HepG2 (cell line): ENCODE measurements around the gene GDF7. TPM values are rescaled to one million over a fixed set of nuclear protein-coding genes. Genes with fewer than 3 reads are reported as not detected.

Experiments used
- ATF7 ChIP-seq, 2 experiments: fragments of 450-650 bp in 1 of 2; sonication (generic) in 1 of 2; formaldehyde crosslinking in 1 of 2; IDR thresholded peaks; 2 replicates each; pipeline versions ENCODE4 v1.4.0 to v1.6.1; 2016 to 2020; ENCODE audit warnings: antibody characterized with exemption in 1 of 2, mild to moderate bottlenecking in 1 of 2, missing genetic modification reagents in 1 of 2
- GABPB1 ChIP-seq: IDR thresholded peaks from 2 replicates; pipeline ENCODE4 v1.6.1; 2016; ENCODE audit warnings: mild to moderate bottlenecking, missing genetic modification reagents, moderate library complexity, missing compliant biosample characterization
- MEIS2 ChIP-seq: sonication (generic); formaldehyde crosslinking; IDR thresholded peaks from 2 replicates; pipeline ENCODE4 v1.9.0; 2021; ENCODE audit warnings: mild to moderate bottlenecking, missing genetic modification reagents
- RBFOX2 ChIP-seq: fragments of 200-400 bp; formaldehyde crosslinking; IDR thresholded peaks from 2 replicates; pipeline ENCODE4 v1.6.1; 2017; ENCODE audit warnings: low read depth, mild to moderate bottlenecking, low read length
- RNF219 ChIP-seq: sonication (generic); formaldehyde crosslinking; IDR thresholded peaks from 2 replicates; pipeline ENCODE4 v1.5.0; 2020; ENCODE audit warnings: mild to moderate bottlenecking, missing genetic modification reagents
- SAP130 ChIP-seq: IDR thresholded peaks from 2 replicates; pipeline ENCODE4 v1.6.1; 2016; ENCODE audit warnings: low read depth
- SNAPC2 ChIP-seq: sonication (generic); formaldehyde crosslinking; IDR thresholded peaks from 2 replicates; pipeline ENCODE4 v1.8.1; 2022; ENCODE audit warnings: mild to moderate bottlenecking, missing genetic modification reagents
- TBL1XR1 ChIP-seq: fragments of 150-350 bp; IDR thresholded peaks from 2 replicates; pipeline ENCODE4 v1.6.1; 2014; ENCODE audit warnings: borderline replicate concordance, low read length; ENCODE audit not compliant: partially characterized antibody
- ZBTB7B ChIP-seq: sonication (generic); formaldehyde crosslinking; IDR thresholded peaks from 2 replicates; pipeline ENCODE4 v1.4.0; 2020; ENCODE audit warnings: missing genetic modification reagents
- ZHX2 ChIP-seq, 2 experiments: sonication (generic) in 1 of 2; formaldehyde crosslinking in 1 of 2; IDR thresholded peaks; 2 replicates each; pipeline versions ENCODE4 v1.6.1 to v1.9.0; 2014 to 2022; ENCODE audit warnings: antibody characterized with exemption in 1 of 2, borderline replicate concordance in 1 of 2, inconsistent platforms in 1 of 2, low read depth in 1 of 2, missing genetic modification reagents in 1 of 2
- ZNF335 ChIP-seq: sonication (generic); formaldehyde crosslinking; IDR thresholded peaks from 2 replicates; pipeline ENCODE4 v1.4.0; 2020; ENCODE audit warnings: missing genetic modification reagents
- ZNF552 ChIP-seq: sonication (generic); formaldehyde crosslinking; IDR thresholded peaks from 2 replicates; pipeline ENCODE4 v1.9.0; 2022; ENCODE audit warnings: missing genetic modification reagents, mild to moderate bottlenecking, borderline replicate concordance
- ZNF576 ChIP-seq: sonication (generic); formaldehyde crosslinking; IDR thresholded peaks from 2 replicates; pipeline ENCODE4 v1.4.0; 2020; ENCODE audit warnings: mild to moderate bottlenecking, missing genetic modification reagents
- ZNF616 ChIP-seq: sonication (generic); formaldehyde crosslinking; IDR thresholded peaks from 2 replicates; pipeline ENCODE4 v1.5.0; 2020; ENCODE audit warnings: low read depth, mild to moderate bottlenecking, missing genetic modification reagents
- ZNF775 ChIP-seq: sonication (generic); formaldehyde crosslinking; IDR thresholded peaks from 2 replicates; pipeline ENCODE4 v1.4.0; 2020; ENCODE audit warnings: missing genetic modification reagents, mild to moderate bottlenecking, moderate library complexity, borderline replicate concordance
- ZNF776 ChIP-seq: sonication (generic); formaldehyde crosslinking; IDR thresholded peaks from 2 replicates; pipeline ENCODE4 v1.4.0; 2020; ENCODE audit warnings: mild to moderate bottlenecking, missing genetic modification reagents
- polyA plus RNA-seq, 8 experiments: library from polyadenylated mRNA; depleted of rRNA in 3 of 8; stranded (reverse) in 7 of 8; unstranded in 1 of 8; fragments of >200 nt; fragmentation: Illumina TruSeq in 4 of 8; extraction: Trizol in 4 of 8; gene quantifications; 2 replicates each; pipeline versions ENCODE4 v1.2.1 to v1.2.3, GENCODE V29; 2011 to 2016; ENCODE audit warnings: low read depth in 4 of 8, missing spikeins in 1 of 8, mixed read lengths in 1 of 8; ENCODE audit not compliant: insufficient read depth in 1 of 8
- total RNA-seq, 5 experiments: library from RNA; depleted of rRNA; stranded (reverse); fragments of >200 nt; fragmentation: Illumina TruSeq; extraction: Trizol; gene quantifications; 2 replicates each; pipeline ENCODE4 v1.2.3, GENCODE V29; 2016; ENCODE audit warnings: low read depth in 1 of 5

Gene GDF7
- total and polyA plus RNA-seq, 2 of the 13 experiments (the other 11 are each of a cell fraction or from before 2014, with no cell fraction given) = 1.6 to 15.0 TPM

- TF ChIP-seq GABPB1 (CRISPR knock-in tag) (peak; percentile 87), MEIS2 (CRISPR knock-in tag) (peak; percentile 94), SAP130 (CRISPR knock-in tag) (peak; percentile 89), RNF219 (CRISPR knock-in tag) (no peak), TBL1XR1 (no peak), ZNF335 (peak; percentile 75; the same call in 1 of the 2 replicates), ZNF775 (no peak), SNAPC2 (CRISPR knock-in tag) (peak; percentile 29; the same call in 1 of the 2 replicates), RBFOX2 (peak; percentile 93), ZHX2 (IDR thresholded peaks at IDR 0.05; ENCODE audit: low read depth) (0 out of 2 replicates have a peak, but pooled peaks have one; percentile 69), ZHX2 (CRISPR knock-in tag; IDR thresholded peaks at IDR 0.05; ENCODE audit: borderline replicate concordance) (peak; percentile 87; the same call in 1 of the 2 replicates), ZBTB7B (CRISPR knock-in tag) (peak; percentile 67; the same call in 1 of the 2 replicates), ZNF576 (CRISPR knock-in tag) (no peak), ZNF776 (CRISPR knock-in tag) (peak; percentile 97), ZNF616 (CRISPR knock-in tag) (peak; percentile 79), ZNF552 (CRISPR knock-in tag) (0 out of 2 replicates have a peak, but pooled peaks have one; percentile 44), ATF7 (IDR thresholded peaks at IDR 0.05) (no peak), ATF7 (CRISPR knock-in tag; IDR thresholded peaks at IDR 0.05) (no peak)
These were observed 15.8 kb upstream of the GDF7 start, which contains the start of gene HS1BP3 (continued) for GRCh38 chr2:20650877-20651730.
